HepG2 (cell line): Measurements from ENCODE around the gene HS6ST2. TPM values are rescaled to one million over a fixed set of nuclear protein-coding genes. Genes with fewer than 3 reads are reported as not detected.

Experiments used
- ATAC-seq: fragments of 200-7000 bp; cut with Tn5 transposase; 3 replicates; pipeline ENCODE4 v1.9.1; 2020; ENCODE audit warnings: mild to moderate bottlenecking, moderate library complexity
- BruUV-seq: library from RNA; stranded (reverse); fragments of 400-500 nt; replicated peaks from 2 replicates; lab custom pipeline; 2021; lab: Mats Ljungman, UMichigan
- CTCF ChIA-PET: fragments of 300-600 bp; formaldehyde crosslinking; extraction: SDS; loops from one replicate; lab custom pipeline; 2021; ENCODE audit warnings: low total read pairs, inconsistent platforms, low intra/inter-chr PET ratio; lab: Yijun Ruan, JAX
- POLR2A ChIA-PET: fragments of 350-600 bp; sonication (Branson Sonifier 250); formaldehyde crosslinking; loops from one replicate; lab custom pipeline; 2020; ENCODE audit warnings: antibody characterized with exemption, inconsistent platforms; lab: Yijun Ruan, JAX
- DNase-seq: peaks from one replicate; pipeline ENCODE4 v3.0.0-alpha.2; 2015; ENCODE audit warnings: low spot score
- FAIRE-seq: peaks from 3 replicates; lab custom pipeline; 2011; peaks lifted over from hg19 to GRCh38; lab: Jason Lieb, UNC
- H2AFZ ChIP-seq: one replicate; pipeline ENCODE4 v1.6.1; 2011; ENCODE audit warnings: low read length, inconsistent platforms
- H3K27ac ChIP-seq: fragments of 300-600 bp; 3 replicates; pipeline ENCODE4 v1.8.0; 2011; ENCODE audit warnings: mixed run types, mild to moderate bottlenecking, mixed read lengths, low read length, inconsistent platforms; ENCODE audit not compliant: insufficient read depth; ENCODE audit errors: extremely low read length
- H3K27me3 ChIP-seq, 2 experiments: fragments of 200-600 bp in 1 of 2; 2 replicates in 1 of 2; 3 replicates in 1 of 2; pipeline versions ENCODE4 v1.6.0 to v1.8.0; 2011; ENCODE audit warnings: low read length in 2 of 2, mild to moderate bottlenecking in 2 of 2, moderate library complexity in 2 of 2, inconsistent platforms in 1 of 2; ENCODE audit not compliant: insufficient read depth in 2 of 2, control insufficient read depth in 1 of 2
- H3K36me3 ChIP-seq, 2 experiments: fragments of 200-600 bp in 1 of 2; replicated peaks in 1 of 2; 2 replicates in 1 of 2; 3 replicates in 1 of 2; pipeline versions ENCODE4 v1.5.1 to v1.8.0; 2011; ENCODE audit warnings: low read length in 2 of 2, inconsistent platforms in 1 of 2; ENCODE audit not compliant: insufficient read depth in 2 of 2, control insufficient read depth in 1 of 2
- H3K4me1 ChIP-seq: 2 replicates; pipeline ENCODE4 v1.5.1; 2012; ENCODE audit warnings: low read length, inconsistent platforms; ENCODE audit not compliant: insufficient read depth
- H3K4me2 ChIP-seq: 2 replicates; pipeline ENCODE4 v1.6.0; 2011; ENCODE audit warnings: low read depth, low read length, inconsistent platforms
- H3K4me3 ChIP-seq, 3 experiments: fragments of 200-600 bp in 1 of 3; sonication (generic), shearing (Covaris generic) in 1 of 3; replicated peaks in 1 of 3; 2 replicates each; pipeline ENCODE4 v1.5.1; 2011 to 2016; ENCODE audit warnings: low read length in 3 of 3, inconsistent platforms in 2 of 3, low read depth in 2 of 3, mild to moderate bottlenecking in 2 of 3, control low read depth in 1 of 3, mixed read lengths in 1 of 3; ENCODE audit not compliant: insufficient read depth in 1 of 3
- H3K79me2 ChIP-seq: one replicate; pipeline ENCODE4 v1.6.1; 2011; ENCODE audit warnings: low read length, inconsistent platforms; ENCODE audit not compliant: insufficient read depth
- H3K9ac ChIP-seq: 2 replicates; pipeline ENCODE4 v1.6.0; 2011; ENCODE audit warnings: mild to moderate bottlenecking, low read depth, low read length, inconsistent platforms; ENCODE audit not compliant: insufficient read depth
- H3K9me3 ChIP-seq: 2 replicates; pipeline ENCODE4 v1.5.1; 2012; ENCODE audit warnings: mild to moderate bottlenecking, low read length
- H4K20me1 ChIP-seq: 2 replicates; pipeline ENCODE4 v1.6.0; 2011; ENCODE audit warnings: inconsistent platforms, mild to moderate bottlenecking, low read length, moderate library complexity; ENCODE audit not compliant: insufficient read depth
- RARA ChIP-seq: IDR thresholded peaks from 2 replicates; pipeline ENCODE4 v1.6.1; 2016; ENCODE audit warnings: missing genetic modification reagents, missing compliant biosample characterization
- ZBTB40 ChIP-seq, 2 experiments: fragments of 450-650 bp in 1 of 2; sonication (generic) in 1 of 2; formaldehyde crosslinking in 1 of 2; IDR thresholded peaks; 2 replicates each; pipeline versions ENCODE4 v1.6.1 to v1.8.0; 2016 to 2022; ENCODE audit warnings: antibody characterized with exemption in 1 of 2, mild to moderate bottlenecking in 1 of 2, missing genetic modification reagents in 1 of 2
- ZKSCAN5 ChIP-seq: sonication (generic); formaldehyde crosslinking; IDR thresholded peaks from 2 replicates; pipeline ENCODE4 v1.5.1; 2020; ENCODE audit warnings: mild to moderate bottlenecking, missing genetic modification reagents
- ZNF3 ChIP-seq: IDR thresholded peaks from 2 replicates; pipeline ENCODE4 v1.7.0; 2017; ENCODE audit warnings: inconsistent platforms
- ZNF790 ChIP-seq: sonication (generic); formaldehyde crosslinking; IDR thresholded peaks from 2 replicates; pipeline ENCODE4 v1.8.0; 2022; ENCODE audit warnings: missing genetic modification reagents, mild to moderate bottlenecking, borderline replicate concordance
- ZNF792 ChIP-seq: IDR thresholded peaks from 2 replicates; pipeline ENCODE4 v1.6.1; 2016
- WGBS: methylation state at CpG from one replicate; pipeline ENCODE4 v1.1.6; 2017; ENCODE audit warnings: low lambda C conversion rate; 5-methylcytosine and 5-hydroxymethylcytosine counted together
- in situ Hi-C: cut with HindIII; loops from 2 replicates; pipeline ENCODE4 v1.10.0; 2017; ENCODE audit warnings: low pct_unique_long_range_greater_than_20kb; ENCODE audit not compliant: extremely low pct_ligation_motif_present
- intact Hi-C: fragments of 100-400 bp; cut with micrococcal nuclease; formaldehyde crosslinking; loops from one replicate; pipeline ENCODE4 v1.10.0; 2022; ENCODE audit not compliant: unreplicated experiment
- polyA plus RNA-seq, 8 experiments: library from polyadenylated mRNA; depleted of rRNA in 3 of 8; stranded (reverse) in 7 of 8; unstranded in 1 of 8; fragments of >200 nt; fragmentation: Illumina TruSeq in 4 of 8; extraction: Trizol in 4 of 8; gene quantifications; 2 replicates each; pipeline versions ENCODE4 v1.2.1 to v1.2.3, GENCODE V29; 2011 to 2016; ENCODE audit warnings: low read depth in 4 of 8, missing spikeins in 1 of 8, mixed read lengths in 1 of 8; ENCODE audit not compliant: insufficient read depth in 1 of 8
- total RNA-seq, 5 experiments: library from RNA; depleted of rRNA; stranded (reverse); fragments of >200 nt; fragmentation: Illumina TruSeq; extraction: Trizol; gene quantifications; 2 replicates each; pipeline ENCODE4 v1.2.3, GENCODE V29; 2016; ENCODE audit warnings: low read depth in 1 of 5
- TF ChIP-seq, protein P1 (sequence below): sonication (generic); formaldehyde crosslinking; IDR thresholded peaks from 2 replicates; pipeline ENCODE4 v1.4.0; 2020; ENCODE audit warnings: missing genetic modification reagents, borderline replicate concordance
- TF ChIP-seq, protein P2 (sequence below): sonication (generic); formaldehyde crosslinking; IDR thresholded peaks from 2 replicates; pipeline ENCODE4 v1.5.0; 2020; ENCODE audit warnings: missing genetic modification reagents

The HS6ST2 gene
- total and polyA plus RNA-seq, 2 of the 13 experiments (the other 11 are each of a cell fraction or from before 2014, with no cell fraction given) = 0.05 TPM; not detected in 1

DNA sequence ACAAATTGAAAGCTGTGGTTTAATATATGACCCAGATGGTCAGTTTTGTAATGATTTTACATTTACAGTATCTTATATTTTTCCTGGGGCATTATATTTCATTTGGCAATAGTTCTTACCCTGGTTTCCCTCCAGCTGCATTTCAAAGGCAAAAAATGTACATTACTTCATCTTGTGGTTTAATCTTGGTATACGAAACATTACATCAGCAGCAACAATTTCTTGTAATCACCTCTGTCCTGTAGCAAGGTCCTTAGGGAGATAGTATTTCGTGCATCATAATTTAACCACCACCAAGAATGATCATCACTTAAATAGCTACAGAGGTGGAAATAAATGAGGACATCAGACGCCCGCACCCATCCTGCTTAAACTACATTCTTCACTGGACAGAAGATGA lies 48.8 kb downstream of the HS6ST2 start:
- in situ Hi-C loops = no loop called here
- no peak overlapping the region for H2AFZ ChIP-seq
- no peaks in the 10 kb centered on the region for H3K36me3 ChIP-seq
- ChIA-PET POLR2A (no interaction called here), CTCF (no interaction called here)
- H3K9ac ChIP-seq = no peak overlapping the region
- WGBS = 53% methylated on average over 4 of the region's 4 CpGs
- H3K27ac ChIP-seq = no peak overlapping the region
- H3K79me2 ChIP-seq = no peaks in the 10 kb centered on the region
- no peaks in the 10 kb centered on the region for H3K4me1 ChIP-seq
- no peaks in the 10 kb centered on the region for H4K20me1 ChIP-seq
- FAIRE-seq = no peak
- DNase-seq = no peak
- H3K9me3 ChIP-seq = no peaks in the 10 kb centered on the region
- no peak overlapping the region for H3K4me3 ChIP-seq
- intact Hi-C loops = no loop called here
- no peaks in the 10 kb centered on the region for H3K27me3 ChIP-seq
- ATAC-seq = no peak
- no peak overlapping the region for H3K4me2 ChIP-seq
- BruUV-seq = no TSS peak
- TF ChIP-seq ZNF790 (CRISPR knock-in tag) (no peak), ZKSCAN5 (CRISPR knock-in tag) (no peak), ZNF792 (no peak), ZNF3 (CRISPR knock-in tag) (no peak), ZBTB40 (IDR thresholded peaks at IDR 0.05) (no peak), ZBTB40 (CRISPR knock-in tag; IDR thresholded peaks at IDR 0.05) (no peak), RARA (CRISPR knock-in tag) (no peak)
- TF ChIP-seq, protein P1, sequence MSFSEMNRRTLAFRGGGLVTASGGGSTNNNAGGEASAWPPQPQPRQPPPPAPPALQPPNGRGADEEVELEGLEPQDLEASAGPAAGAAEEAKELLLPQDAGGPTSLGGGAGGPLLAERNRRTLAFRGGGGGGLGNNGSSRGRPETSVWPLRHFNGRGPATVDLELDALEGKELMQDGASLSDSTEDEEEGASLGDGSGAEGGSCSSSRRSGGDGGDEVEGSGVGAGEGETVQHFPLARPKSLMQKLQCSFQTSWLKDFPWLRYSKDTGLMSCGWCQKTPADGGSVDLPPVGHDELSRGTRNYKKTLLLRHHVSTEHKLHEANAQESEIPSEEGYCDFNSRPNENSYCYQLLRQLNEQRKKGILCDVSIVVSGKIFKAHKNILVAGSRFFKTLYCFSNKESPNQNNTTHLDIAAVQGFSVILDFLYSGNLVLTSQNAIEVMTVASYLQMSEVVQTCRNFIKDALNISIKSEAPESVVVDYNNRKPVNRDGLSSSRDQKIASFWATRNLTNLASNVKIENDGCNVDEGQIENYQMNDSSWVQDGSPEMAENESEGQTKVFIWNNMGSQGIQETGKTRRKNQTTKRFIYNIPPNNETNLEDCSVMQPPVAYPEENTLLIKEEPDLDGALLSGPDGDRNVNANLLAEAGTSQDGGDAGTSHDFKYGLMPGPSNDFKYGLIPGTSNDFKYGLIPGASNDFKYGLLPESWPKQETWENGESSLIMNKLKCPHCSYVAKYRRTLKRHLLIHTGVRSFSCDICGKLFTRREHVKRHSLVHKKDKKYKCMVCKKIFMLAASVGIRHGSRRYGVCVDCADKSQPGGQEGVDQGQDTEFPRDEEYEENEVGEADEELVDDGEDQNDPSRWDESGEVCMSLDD (CRISPR knock-in tag) = no peak
- TF ChIP-seq, protein P2, sequence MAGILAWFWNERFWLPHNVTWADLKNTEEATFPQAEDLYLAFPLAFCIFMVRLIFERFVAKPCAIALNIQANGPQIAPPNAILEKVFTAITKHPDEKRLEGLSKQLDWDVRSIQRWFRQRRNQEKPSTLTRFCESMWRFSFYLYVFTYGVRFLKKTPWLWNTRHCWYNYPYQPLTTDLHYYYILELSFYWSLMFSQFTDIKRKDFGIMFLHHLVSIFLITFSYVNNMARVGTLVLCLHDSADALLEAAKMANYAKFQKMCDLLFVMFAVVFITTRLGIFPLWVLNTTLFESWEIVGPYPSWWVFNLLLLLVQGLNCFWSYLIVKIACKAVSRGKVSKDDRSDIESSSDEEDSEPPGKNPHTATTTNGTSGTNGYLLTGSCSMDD (CRISPR knock-in tag) = no peak
